Ishikawa (cell line): ENCODE measurements around the gene GNAT1.

Experiments
- CEBPB ChIP-seq: IDR thresholded peaks from 2 replicates; pipeline ENCODE4 v1.6.1; 2012
- CREB1 ChIP-seq: IDR thresholded peaks from 2 replicates; pipeline ENCODE4 v1.6.1; 2012; ENCODE audit warnings: low read depth
- EGR1 ChIP-seq: IDR thresholded peaks from 2 replicates; pipeline ENCODE4 v1.6.1; 2012
- EP300 ChIP-seq: IDR thresholded peaks from 2 replicates; pipeline ENCODE4 v1.6.1; 2012; ENCODE audit warnings: borderline replicate concordance
- FOXM1 ChIP-seq: IDR thresholded peaks from 2 replicates; pipeline ENCODE4 v1.6.1; 2012; ENCODE audit warnings: low read depth, borderline replicate concordance
- NFIC ChIP-seq: IDR thresholded peaks from 2 replicates; pipeline ENCODE4 v1.6.1; 2012
- RAD21 ChIP-seq: IDR thresholded peaks from 2 replicates; pipeline ENCODE4 v1.6.1; 2012; ENCODE audit warnings: low read depth
- TAF1 ChIP-seq: IDR thresholded peaks from 2 replicates; pipeline ENCODE4 v1.6.1; 2012; ENCODE audit warnings: low read depth, mild to moderate bottlenecking
- TCF12 ChIP-seq: IDR thresholded peaks from 2 replicates; pipeline ENCODE4 v1.6.1; 2012; ENCODE audit warnings: low read depth
- TEAD4 ChIP-seq: IDR thresholded peaks from 2 replicates; pipeline ENCODE4 v1.6.1; 2012
- YY1 ChIP-seq: IDR thresholded peaks from 2 replicates; pipeline ENCODE4 v1.6.1; 2012; ENCODE audit warnings: low read depth
- ZBTB7A ChIP-seq: IDR thresholded peaks from 2 replicates; pipeline ENCODE4 v1.6.1; 2012; ENCODE audit warnings: low read depth
- TF ChIP-seq, protein P1 (sequence below): IDR thresholded peaks from 2 replicates; pipeline ENCODE4 v1.6.1; 2012
- TF ChIP-seq, protein P2 (sequence below): IDR thresholded peaks from 2 replicates; pipeline ENCODE4 v1.6.1; 2012
- TF ChIP-seq, protein P3 (sequence below): IDR thresholded peaks from 2 replicates; pipeline ENCODE4 v1.6.1; 2012; ENCODE audit warnings: low read depth, mild to moderate bottlenecking

GNAT1 gene

DNA sequence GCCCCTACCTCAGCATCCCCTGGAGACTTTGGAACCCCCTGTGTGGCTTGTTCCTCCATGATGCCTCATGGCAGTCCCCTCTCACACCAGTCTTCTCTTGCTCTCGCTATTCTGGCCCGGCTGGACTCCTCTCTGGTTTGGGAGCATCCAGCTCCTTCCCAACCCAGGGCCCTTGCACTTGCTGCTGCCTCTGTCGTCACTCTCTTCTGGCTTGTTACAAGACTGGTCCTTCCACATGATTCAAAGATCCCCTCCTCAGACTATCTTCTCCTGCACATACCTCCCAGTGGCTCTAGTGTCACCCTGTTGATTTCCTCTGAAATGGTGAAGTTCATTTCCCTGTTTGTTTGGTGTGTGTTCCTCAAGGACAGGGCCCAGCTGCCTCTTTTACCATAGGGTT, 38.1 kb downstream of the GNAT1 start:
- TF ChIP-seq TEAD4, result no peak
- TF ChIP-seq EP300, result no peak
- no peak for TF ChIP-seq EGR1
- no peak for TF ChIP-seq YY1
- TF ChIP-seq CEBPB, result no peak
- TF ChIP-seq, protein P1, sequence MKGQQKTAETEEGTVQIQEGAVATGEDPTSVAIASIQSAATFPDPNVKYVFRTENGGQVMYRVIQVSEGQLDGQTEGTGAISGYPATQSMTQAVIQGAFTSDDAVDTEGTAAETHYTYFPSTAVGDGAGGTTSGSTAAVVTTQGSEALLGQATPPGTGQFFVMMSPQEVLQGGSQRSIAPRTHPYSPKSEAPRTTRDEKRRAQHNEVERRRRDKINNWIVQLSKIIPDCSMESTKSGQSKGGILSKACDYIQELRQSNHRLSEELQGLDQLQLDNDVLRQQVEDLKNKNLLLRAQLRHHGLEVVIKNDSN, result no peak

DNA sequence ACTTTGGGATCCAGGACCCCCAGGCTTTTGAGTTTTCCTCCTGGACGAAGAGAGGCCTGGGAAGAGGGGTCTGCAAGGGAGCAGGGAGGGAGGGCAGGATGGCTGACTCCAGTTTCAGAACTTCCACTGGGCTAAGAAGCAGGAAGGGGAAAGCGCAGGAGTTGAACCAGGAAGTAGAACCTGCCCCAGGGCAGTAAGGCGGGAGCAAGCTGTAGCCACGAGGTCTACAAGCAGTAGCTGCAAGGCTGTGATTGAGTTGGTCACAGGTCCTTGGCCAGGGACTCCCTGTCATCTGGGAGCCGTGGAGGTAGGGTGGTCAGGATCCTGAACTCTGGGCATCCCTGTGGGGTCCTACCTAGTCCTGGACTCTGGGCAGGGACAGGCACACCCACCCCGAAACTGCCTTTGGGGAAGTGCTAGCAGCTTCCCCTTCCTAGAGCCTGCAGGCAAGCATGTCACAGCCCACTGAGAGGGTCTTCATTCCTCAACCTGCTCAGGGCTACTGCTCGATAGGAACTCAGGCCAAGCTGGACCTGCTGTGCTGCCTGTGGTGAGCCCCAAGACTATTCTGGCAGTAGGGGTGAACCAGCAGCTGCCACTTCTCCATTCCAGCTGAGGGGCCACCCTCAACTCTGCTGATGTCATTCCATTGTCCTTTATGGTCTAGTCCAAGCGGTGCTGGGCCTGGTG, 38.8 kb downstream of the GNAT1 start:
- no peak for TF ChIP-seq YY1
- TF ChIP-seq, protein P2, sequence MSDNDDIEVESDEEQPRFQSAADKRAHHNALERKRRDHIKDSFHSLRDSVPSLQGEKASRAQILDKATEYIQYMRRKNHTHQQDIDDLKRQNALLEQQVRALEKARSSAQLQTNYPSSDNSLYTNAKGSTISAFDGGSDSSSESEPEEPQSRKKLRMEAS, result no peak
- no peak for TF ChIP-seq FOXM1
- TF ChIP-seq, protein P1, result no peak
- TF ChIP-seq TCF12, result no peak
- no peak for TF ChIP-seq NFIC
- TF ChIP-seq, protein P3, sequence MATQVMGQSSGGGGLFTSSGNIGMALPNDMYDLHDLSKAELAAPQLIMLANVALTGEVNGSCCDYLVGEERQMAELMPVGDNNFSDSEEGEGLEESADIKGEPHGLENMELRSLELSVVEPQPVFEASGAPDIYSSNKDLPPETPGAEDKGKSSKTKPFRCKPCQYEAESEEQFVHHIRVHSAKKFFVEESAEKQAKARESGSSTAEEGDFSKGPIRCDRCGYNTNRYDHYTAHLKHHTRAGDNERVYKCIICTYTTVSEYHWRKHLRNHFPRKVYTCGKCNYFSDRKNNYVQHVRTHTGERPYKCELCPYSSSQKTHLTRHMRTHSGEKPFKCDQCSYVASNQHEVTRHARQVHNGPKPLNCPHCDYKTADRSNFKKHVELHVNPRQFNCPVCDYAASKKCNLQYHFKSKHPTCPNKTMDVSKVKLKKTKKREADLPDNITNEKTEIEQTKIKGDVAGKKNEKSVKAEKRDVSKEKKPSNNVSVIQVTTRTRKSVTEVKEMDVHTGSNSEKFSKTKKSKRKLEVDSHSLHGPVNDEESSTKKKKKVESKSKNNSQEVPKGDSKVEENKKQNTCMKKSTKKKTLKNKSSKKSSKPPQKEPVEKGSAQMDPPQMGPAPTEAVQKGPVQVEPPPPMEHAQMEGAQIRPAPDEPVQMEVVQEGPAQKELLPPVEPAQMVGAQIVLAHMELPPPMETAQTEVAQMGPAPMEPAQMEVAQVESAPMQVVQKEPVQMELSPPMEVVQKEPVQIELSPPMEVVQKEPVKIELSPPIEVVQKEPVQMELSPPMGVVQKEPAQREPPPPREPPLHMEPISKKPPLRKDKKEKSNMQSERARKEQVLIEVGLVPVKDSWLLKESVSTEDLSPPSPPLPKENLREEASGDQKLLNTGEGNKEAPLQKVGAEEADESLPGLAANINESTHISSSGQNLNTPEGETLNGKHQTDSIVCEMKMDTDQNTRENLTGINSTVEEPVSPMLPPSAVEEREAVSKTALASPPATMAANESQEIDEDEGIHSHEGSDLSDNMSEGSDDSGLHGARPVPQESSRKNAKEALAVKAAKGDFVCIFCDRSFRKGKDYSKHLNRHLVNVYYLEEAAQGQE, result no peak
- no peak for TF ChIP-seq RAD21
- no peak for TF ChIP-seq TAF1
- no peak for TF ChIP-seq ZBTB7A
- no peak for TF ChIP-seq TEAD4
- no peak for TF ChIP-seq CEBPB

DNA sequence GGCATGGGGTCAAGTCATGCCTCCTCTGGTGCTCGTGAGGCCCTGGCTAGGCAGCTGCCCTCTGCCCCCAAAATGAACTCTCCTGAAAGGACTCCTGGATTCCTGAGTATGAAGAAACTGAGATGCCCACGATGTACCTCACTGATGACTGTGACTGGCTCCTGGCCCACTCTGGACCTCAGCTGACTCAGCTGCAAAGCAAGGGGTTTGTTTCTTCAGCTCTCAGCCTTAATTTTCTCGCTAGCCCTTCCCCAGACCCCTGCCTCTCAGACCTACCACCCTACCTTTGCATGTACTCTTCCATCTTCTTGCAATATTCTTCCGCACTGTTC, 39.4 kb downstream of the GNAT1 start:
- TF ChIP-seq CREB1 (no peak), RAD21 (no peak), NFIC (no peak), TCF12 (no peak), YY1 (no peak), CEBPB (no peak), TAF1 (no peak), TEAD4 (no peak), EP300 (no peak), FOXM1 (no peak), ZBTB7A (no peak), EGR1 (no peak)
- TF ChIP-seq, protein P3, result no peak
- TF ChIP-seq, protein P2, result no peak
- TF ChIP-seq, protein P1, result no peak

DNA sequence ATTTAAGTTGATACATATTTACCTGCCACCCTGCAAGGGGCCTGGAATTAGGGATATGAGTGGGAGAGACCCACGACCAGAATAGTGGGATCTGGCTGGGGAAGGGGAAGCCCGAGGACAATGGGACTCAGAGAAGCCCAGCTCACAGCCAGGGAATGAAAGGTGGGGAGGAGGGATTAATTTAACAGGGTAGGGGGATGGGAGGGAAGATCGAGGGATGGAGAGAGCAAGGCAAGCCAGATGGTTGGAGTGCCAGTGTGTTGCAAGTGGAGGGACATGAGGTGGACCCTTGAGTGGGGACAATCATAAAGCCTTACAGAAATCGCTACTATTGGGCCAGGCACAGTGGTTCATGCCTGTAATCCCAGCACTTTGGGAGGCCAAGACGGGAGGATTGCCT, 40.2 kb downstream of the GNAT1 start:
- TF ChIP-seq TCF12 (no peak), YY1 (no peak)
- TF ChIP-seq, protein P3, result no peak
